TTC549 (cell line): ENCODE measurements around the gene R3HDM4.
"Not testable (repeated sequence)": the region's sequence is repeated elsewhere in the genome, so short reads cannot be mapped to it uniquely, and the experiment has no call there.

Experiments
- FAIRE-seq: peaks from 2 replicates; lab custom pipeline; 2012; peaks lifted over from hg19 to GRCh38; lab: Jason Lieb, UNC

The R3HDM4 gene

DNA sequence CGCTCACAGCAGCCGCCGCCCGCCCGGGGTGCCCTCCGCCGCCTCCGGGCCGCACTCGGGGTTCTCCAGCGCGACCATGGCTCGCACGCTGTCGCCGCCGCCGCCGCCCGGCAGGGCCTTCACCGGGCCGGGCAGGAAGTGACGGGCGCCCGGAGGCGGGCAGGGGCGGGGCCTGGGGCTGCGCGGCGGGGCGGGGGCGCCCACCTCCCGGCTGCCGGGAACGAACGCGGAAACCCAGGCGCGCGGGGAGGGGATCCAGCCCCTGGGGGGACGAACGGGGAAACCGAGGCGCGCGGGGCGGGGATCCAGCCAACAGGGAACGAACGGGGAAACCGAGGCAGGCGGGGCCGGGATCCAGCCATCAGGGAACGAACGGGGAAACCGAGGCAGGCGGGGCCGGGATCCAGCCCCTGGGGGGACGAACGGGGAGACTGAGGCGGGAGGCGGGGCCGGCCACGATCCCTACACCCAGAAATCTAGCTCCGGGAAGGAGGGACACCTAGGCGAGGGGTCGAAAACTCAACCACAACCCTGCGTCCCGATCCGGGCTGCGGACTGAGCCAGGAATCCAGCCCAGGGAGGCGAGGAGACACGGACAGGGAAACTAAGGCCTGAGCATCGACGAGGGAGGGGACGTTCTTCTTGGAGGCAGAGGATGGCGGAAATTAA lies at the start of gene R3HDM4:
Gene R3HDM4, minus strand, starts transcription at position 140 of the 669 bp plus-strand sequence. Its CDS starts 62 bp downstream, at position 78.
- FAIRE-seq = no peak

GRCh38 chr19:961866-962620 lies 49.0 kb upstream of the R3HDM4 start:
- no peak for FAIRE-seq

GRCh38 chr19:960601-960938 lies 47.6 kb upstream of the R3HDM4 start:
- FAIRE-seq = no peak

DNA sequence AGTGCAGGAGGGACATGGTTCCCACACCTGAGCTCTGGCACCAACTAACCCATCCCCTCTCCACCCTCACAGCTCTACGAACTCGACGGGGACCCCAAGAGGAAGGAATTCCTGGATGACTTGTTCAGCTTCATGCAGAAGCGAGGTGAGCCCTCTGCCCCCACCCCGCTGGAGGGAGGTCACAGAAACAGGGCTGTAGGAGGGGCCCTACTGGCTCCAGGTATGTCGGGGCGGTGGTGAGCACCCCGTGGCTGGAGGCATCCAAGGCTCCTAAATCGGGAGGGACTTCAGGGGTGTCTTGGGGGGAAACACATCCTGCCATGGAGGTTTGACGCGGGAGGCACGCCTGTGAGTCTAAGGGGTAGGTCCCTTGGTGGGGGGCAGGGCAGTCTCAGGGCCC lies 47.0 kb upstream of the R3HDM4 start:
- FAIRE-seq = no peak

GRCh38 chr19:958967-959855 lies 46.2 kb upstream of the R3HDM4 start:
- FAIRE-seq = no peak

- not testable (repeated sequence) for FAIRE-seq
These were observed 44.6 kb upstream of the R3HDM4 start for GRCh38 chr19:957578-957977.

- no peak for FAIRE-seq
These were observed 43.9 kb upstream of the R3HDM4 start for GRCh38 chr19:956766-957440.

DNA sequence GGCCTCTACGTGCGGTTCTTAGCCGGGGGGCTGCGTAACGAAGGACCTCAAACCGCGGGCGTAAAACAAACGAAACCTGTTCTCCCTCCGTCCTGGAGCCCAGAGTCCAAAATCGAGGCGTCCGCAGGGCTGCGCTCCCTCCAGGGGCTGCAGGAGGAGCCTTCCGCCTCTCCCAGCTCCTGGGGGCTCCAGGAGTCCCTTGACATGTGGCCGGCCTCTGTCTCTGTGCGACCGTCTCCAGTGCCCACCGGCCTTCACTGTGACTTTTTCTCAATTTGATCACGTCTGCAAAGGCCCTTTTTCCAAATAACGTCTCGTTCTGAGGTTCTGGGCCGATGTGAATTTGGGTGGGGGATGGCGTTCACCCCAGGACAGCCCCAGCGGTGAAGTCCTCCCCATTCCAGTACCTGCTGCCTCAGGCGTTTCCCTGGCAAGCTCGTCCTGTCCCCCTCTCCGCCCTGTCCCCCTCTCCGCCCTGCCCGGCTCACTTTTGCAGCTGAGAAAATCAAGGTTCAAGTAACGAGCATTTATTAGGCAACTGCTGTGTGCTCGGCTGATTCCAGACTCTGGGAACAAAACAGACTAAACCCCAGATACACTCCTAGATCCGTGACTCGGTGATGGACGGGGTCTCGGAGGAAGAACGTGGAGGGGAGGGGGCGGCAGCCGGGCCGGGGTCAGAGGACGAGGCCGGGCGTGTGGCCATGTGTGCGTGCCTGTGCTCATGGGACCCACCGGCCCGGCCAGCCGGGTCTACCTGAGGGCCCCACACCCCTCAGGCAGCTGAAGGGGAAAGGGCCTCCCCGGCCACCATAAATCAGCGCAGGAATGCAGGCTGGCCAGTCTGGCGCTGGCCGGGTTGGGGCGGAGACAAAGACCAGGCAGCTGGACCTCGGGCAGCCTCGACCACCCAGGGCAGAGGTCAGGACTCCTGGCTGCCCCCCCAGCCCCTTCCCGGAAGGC lies 43.1 kb upstream of the R3HDM4 start:
- FAIRE-seq = no peak

DNA sequence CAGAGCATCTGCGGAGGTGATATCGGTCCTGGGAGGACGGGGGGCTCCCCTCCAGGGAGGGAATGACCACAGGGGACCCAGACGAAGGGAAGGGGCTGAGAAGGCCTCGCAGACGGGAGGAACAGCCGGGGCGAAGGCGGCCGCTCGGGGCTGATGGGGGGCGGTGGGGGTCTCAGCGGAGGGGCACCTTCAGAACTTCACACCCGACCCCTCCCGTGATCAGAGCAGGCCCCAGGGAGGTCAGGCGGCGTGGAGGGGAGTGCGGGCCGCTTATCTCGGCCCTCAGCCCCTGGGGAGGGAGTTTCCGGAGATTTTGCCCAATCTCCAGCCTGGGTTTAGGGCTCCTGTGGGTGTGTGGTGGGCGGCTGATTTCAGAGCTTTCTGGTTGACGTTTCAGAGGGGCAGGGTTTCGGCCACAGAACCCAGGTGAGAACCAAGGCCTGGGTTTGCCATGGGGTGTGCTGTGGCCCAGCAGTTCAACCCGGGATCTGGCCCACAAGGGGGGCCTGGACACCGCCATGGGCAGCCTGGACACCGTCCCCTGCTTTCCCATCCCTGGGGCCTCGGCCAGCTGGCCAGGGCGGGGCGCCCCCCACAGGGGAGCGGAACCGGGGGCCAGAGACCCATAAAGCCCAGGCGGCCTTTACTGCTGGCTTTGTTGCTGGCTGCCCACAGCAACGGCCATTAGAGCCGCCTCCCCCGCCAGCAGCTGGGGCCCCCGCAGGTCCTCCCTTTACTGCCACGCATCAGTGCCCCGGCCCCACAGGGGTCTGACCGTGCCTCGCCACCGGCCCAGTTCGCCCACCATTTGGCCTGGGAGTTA lies 41.9 kb upstream of the R3HDM4 start:
- FAIRE-seq = no peak

GRCh38 chr19:954272-954671 lies 41.3 kb upstream of the R3HDM4 start:
- FAIRE-seq = no peak

DNA sequence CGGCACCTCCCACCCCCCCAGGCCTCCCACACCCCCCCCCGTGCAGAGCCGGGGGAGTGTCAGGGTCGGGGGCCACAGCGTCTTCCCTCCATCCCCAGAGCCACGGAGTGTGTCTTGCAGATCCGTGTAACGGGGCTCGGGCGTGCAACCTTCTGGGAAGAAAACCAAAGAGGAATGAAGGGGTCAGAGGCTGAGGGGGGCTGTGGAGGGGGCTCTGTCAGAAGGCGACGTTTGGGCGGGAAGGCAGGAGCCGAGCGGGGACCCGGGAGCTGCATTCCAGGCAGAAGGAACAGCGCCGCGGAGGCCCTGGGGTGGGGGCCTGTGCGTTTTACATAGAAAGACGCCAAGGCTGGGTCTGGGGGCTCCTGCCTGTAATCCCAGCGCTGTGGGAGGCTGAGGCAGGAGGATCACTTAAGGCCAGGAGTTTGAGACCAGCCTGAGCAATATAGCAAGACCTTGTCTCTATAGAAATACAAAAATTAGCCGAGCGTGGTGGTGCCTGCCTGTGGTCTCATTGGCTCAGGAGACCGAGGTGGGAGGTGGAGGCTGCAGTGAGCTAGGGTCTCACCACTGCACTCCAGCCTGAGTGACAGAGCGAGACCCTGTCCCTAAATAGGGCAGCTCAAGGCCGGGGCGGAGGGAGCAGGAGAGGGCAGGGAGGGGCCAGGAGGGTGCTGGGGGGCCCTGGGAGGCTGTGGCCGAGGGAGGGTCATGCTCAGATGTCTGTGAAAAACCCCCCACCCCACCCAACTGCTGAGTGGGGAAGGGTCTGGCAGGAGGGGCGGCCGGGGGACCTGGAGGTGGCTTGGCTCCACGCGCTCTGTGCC lies 40.6 kb upstream of the R3HDM4 start:
- no peak for FAIRE-seq

- FAIRE-seq = no peak
These were observed 39.8 kb upstream of the R3HDM4 start for GRCh38 chr19:952680-953444.

DNA sequence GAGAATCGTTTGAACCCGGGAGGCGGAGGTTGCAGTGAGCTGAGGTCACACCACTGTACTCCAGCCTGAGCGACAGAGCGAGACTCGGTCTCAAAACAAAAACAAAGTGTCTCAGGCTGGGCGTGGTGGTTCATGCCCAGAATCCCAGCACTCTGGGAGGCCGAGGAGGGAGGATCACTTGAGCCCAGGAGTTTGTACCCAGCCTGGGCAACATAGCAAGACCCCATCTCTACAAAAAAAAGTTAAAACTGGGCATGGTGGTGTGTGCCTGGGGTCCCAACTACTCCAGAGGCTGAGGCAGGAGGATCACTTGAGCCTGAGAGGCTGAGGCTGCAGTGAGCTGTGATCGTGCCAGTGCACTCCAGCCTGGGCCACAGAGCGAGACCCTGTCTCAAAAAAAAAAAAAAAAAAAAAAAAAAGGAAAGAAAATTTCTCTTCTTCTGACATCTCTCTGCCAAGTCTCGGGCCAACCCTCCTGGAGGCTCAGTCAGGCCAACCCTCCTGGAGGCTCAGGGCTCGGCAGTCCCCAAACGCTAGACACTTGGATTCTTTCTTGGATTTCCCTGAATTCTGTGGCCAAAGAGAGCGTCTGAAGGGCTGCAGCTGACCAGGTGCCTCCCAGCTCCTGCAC lies 39.1 kb upstream of the R3HDM4 start:
- FAIRE-seq = no peak

DNA sequence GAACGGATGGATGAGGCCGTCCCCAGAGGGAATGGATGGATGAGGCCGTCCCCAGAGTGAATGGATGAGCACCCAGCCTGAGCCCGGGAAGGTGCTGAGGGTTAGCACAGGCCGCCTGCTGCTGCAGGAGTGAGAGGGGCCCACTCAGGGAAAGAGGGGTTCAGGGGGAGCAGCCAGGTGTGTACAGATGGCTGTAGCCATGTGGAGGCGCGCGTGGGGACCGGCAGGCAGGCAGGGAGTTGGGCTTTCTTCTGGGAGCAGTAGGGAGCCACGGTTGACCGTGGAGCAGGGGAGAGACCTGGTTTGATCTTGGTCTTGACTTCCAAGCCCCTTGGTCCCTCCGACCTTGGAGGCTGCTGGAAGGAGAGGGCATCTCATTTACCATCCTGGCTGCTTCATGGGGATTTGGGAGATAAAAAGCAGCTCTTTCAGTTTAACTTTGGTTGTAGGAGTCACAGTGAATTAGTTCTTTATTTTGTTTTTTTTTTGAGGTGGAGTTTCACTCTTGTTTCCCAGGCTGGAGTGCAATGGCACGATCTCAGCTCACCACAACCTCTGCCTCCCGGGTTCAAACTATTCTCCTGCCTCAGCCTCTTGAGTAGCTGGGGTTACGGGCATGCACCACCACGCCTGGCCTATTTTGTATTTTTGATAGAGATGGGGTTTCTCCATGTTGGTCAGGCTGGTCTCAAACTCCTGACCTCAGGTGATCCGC lies 37.5 kb upstream of the R3HDM4 start:
- no peak for FAIRE-seq

DNA sequence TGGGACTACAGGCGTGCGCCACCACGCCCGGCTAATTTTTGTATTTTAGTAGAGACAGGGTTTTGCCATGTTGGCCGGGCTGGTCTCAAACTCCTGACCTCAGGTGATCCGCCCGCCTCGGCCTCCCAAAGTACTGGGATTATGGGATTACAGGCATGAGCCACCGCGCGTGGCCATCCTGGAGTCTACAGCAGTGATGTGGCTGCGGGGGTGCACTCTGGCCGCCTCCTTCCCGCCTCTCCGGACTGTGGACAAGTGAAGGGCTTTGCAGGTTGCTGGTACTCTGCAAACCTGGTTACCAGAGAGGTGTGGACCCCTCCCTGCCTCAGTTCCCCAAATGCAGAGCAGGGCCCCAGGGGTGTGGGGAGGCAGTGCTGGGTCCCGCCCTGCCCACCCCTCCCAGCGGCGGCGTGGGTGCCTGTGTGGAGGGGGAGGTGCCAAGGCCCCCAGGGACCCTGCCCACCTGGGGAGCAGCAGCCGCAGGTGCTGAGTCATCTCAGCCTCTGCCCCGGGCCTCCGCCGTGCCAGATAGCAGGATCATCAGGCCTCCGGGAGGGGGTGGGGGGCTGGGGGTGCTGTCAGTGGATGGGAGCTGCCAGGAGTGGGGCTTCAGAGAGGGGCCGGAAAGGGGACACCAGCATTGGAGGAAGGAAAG lies 36.0 kb upstream of the R3HDM4 start:
- no peak for FAIRE-seq

DNA sequence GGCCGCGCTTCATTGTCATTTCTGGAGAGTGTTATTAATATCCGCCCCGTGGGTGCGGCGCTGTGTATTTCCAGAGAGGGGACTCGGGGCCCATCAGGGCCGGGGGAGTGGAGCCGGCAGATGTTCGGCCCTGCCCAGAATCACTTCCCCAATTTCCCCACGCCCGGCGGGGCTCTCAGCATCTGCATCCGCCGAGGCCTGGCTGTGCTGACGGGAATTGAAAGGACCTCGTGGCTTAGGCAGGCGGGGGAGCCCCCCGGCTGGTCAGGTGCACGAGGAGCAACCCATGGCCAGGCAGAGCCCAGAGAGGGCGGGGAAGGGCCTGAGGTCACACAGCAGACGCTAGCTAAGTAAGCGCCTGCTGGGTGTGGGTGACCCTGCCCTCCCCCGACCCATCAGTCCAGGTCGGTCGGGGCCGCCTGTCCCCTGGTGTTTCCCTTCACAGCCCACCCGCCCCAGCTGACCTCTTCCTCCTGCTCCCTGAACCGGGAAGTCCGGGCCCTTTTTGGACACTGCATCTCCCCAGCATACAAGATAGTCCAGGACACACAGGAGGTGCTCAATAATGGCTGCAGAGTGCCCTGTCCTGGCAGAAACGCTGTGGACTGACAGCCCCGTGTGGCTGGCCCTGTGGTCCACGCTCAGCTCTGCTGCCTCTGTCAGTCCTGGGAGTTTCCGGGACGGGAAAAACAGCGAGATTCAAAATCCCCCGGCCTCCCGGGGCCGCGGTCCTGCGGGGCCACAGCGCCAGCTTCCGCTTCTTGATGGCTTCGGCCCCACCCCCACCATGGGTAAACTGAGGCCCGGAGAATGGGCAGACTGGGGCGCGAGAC lies 34.9 kb upstream of the R3HDM4 start:
- no peak for FAIRE-seq
